HG02610 (cell line): ENCODE measurements around the gene PPP1R1A.

Source experiments
- ATAC-seq: cut with Tn5 transposase; IDR thresholded peaks from one replicate; pipeline ENCODE4 v1.9.1; 2021; ENCODE audit warnings: mild to moderate bottlenecking, moderate library complexity; ENCODE audit not compliant: unreplicated experiment

PPP1R1A gene

GRCh38 chr12:54572881-54573280, 15.6 kb downstream of the PPP1R1A start:
- no peak for ATAC-seq

GRCh38 chr12:54571193-54572188, 17.0 kb downstream of the PPP1R1A start:
- ATAC-seq: no peak

GRCh38 chr12:54569995-54570528, 18.4 kb downstream of the PPP1R1A start:
- no peak for ATAC-seq

DNA sequence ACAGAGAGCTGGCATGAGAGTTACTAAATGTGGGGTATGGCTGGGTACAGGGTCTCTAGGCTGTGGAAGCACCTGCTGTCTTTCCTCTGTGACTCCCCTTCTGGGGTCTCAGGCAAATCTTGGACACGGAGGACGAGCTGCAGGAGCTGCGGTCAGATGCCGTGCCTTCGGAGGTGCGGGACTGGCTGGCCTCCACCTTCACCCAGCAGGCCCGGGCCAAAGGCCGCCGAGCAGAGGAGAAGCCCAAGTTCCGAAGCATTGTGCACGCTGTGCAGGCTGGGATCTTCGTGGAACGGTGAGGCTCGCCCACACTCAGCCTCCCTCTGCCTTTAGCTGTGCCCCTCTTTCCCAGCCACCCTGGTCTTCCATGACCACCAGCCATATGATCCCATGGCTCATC, 19.4 kb downstream of the PPP1R1A start:
- ATAC-seq: no peak

DNA sequence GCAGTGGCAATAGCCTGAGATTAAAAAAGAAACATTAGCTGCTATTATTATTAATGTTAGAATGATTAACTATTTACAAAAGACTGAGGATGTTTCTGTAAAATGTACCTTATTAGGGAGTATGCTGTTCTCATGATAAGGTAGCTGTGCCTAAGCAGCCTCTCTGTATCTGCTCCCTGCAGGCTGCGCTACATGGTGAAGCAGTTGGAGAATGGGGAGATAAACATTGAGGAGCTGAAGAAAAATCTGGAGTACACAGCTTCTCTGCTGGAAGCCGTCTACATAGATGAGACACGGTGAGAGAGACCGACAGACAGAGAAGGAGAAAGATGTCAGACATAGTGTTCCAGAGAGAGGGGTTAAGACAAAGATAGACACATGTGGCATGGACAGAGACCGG, 21.7 kb downstream of the PPP1R1A start:
- no peak for ATAC-seq

GRCh38 chr12:54565986-54566544, 22.4 kb downstream of the PPP1R1A start:
- ATAC-seq: no peak

DNA sequence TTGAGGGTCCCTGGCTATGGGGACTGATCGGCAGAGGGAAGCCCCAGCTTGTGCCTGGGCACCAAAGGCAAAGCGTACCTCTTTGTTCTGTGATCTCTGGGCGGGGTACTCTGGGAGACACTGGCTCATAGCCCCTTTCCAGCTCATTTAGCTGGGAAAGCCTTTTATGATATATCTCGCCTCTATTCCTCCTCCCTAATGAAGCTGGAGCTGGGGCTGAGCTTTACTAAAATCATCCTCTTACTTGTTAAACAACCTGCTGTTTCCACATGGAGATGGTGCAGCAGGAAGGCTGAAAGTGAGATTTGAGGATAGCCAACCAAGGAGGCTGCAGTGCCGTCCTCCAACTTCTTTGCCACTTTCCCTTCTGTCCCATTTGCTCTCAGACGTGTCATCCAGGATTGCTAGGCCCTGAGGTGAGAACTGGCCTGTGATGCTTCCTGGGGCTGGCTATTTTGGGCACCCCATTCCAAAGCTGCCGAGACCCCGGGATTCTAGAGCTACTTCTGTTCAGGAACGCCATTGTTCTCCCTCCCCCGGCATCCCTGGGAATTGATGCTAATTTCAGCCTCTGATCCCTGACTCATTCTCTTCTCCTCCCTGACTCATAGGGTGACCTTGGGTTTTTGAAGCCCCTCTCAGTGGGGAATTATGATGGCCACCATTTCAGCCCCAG, 23.0 kb downstream of the PPP1R1A start:
- ATAC-seq: no peak

DNA sequence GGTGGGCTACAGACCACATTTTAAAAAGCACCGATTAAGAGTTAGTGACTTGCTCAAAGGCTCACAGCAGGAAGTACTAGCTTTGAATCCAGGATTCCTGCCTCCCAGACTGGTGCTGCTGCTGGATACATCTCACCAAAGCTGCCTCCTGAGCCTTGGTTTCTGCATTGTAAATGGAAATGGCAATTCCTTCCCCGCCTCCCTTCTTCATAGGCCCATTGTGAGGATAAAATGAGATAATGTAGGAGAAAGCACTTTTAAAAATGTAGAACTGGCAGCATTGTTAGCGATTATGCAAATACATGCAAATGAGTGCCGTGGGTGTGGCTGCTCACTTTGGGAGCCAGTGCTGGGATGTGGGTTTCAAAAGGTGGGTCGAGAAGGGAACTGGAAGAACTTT, 23.7 kb downstream of the PPP1R1A start:
- no peak for ATAC-seq

GRCh38 chr12:54563787-54564186, 24.7 kb downstream of the PPP1R1A start:
- ATAC-seq: no peak

- ATAC-seq: no peak
Measured at GRCh38 chr12:54562750-54563356, 25.6 kb downstream of the PPP1R1A start.

DNA sequence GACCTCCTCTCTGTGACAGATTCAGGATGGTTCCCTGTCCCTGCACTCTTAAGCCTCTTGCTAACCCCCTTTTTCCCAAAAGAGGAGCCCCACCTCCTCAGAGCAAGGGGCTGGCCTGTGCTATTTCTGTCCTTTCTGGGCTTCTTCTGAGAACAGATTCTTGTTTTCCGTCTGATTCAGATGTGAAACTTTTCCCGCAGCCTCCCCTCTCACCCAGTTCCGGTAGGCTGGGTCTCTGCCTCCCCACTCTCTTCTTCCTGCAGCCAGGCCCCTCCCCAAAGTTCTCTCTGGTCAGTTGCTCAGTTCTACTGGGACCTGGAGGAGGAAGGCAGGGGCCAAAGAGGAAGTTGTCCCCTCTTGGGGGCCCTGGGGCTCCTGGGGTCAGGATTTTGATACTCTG, 27.3 kb downstream of the PPP1R1A start:
- no peak for ATAC-seq

GRCh38 chr12:54560374-54560858, 28.0 kb downstream of the PPP1R1A start:
- peak; percentile 100 for ATAC-seq

- no peak for ATAC-seq
Measured at GRCh38 chr12:54558759-54559158, 29.7 kb downstream of the PPP1R1A start.

- ATAC-seq: no peak
Measured at GRCh38 chr12:54558311-54558710, 30.1 kb downstream of the PPP1R1A start.

DNA sequence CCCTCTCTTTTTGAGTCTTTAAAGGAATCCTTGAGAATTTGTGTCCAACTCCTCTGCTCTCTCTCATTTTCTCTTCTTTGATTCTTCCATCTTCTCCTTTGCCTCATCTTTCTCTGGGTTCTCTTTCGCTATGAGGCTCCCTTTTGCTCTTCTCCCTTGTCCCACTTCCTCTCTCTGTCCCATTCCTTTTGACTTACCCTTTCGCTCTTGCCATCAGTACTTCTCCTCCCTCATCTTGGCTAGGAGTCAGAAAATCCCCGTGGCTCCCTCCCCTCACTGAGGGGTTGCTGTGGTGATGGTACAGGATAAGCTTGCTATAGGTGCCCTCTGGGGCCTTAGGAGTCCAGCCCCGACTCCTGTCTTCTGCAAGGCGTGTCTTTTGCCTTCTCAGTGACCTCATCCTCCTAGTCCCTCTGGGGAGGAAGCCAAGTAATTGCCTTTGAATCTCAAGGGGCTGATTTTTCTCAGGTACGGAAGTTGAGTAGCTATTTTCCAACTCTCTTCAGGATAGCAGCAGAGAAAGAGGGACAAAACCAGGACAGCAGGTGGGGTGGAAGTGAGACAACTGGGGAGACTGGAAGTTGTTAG, 32.7 kb downstream of the PPP1R1A start:
- ATAC-seq: no peak

DNA sequence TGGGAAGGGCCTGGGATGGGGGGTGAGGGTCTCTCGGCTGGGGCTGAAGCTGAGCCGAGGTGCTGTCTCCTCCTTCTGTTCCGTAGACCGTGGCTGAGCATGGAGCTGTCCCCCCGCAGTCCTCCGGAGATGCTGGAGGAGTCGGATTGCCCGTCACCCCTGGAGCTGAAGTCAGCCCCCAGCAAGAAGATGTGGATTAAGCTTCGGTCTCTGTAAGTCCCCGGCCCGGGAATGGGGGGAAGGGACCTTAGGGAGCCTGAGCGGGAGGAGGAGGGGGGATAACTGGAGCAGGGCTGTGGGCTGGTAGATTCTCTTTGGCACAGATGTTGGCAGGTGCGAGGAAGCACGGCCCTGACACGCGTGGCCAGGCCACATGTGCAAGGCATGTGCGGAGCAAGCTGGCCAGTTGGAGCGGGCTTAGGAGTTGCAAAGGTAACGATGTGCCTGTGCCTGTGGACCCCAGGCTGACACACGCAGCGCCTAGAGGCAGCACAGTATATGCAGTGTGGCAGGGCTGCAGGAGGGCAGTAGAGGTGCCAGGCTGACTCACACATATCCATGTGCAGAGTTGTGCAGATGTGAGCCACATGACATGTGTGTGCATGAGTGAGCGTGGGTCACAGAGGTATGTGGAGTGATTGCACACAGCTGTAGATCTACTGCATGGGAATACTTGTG, 38.5 kb downstream of the PPP1R1A start:
- ATAC-seq: no peak

- ATAC-seq: no peak
Measured at GRCh38 chr12:54546511-54546910, 41.9 kb downstream of the PPP1R1A start.

DNA sequence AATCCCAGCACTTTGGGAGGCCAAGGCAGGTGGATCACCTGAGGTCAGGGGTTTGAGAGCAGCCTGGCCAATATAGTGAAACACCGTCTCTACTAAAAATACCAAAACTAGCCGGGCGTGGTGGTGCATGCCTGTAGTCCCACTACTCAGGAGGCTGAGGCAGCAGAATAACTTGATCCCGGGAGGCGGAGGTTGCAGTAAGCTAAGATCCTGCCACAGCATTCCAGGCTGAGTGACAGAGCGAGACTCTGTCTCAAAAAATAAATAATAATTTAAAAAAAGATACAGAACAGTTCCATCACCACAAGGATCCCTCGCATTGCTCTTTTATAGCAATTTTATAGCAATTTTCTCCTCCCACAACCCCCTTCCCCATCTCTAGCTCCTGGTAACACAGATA, 43.7 kb downstream of the PPP1R1A start:
- no peak for ATAC-seq

- no peak for ATAC-seq
Measured at GRCh38 chr12:54543526-54543925, 44.9 kb downstream of the PPP1R1A start.

DNA sequence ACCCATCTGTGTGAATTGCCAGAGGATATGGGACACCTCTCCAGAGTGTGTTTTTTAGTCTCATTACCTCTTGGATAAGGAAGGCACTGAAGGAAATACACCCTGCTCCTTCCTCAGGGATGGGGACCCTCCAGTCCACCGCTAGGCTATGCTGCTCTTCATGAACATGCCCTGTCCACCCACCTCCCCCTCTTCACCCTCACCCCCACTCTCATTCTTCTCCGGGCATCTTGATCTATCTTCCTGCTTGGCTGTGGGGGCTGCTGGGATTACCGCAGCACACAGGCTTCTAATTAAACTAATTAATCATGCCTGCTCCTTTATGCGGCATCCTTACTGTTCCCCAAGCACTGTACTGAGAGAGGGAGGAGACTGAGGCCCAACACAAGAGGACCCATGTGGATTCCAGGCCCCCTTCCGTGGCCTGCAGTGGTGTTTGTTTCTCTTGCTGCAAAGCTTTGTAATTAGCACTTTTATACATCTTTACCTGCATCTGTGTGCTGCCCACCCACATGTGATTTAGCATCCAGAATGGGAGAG, 46.6 kb downstream of the PPP1R1A start:
- ATAC-seq: no peak
